Astrocyte (in vitro differentiated cells and primary cell): ENCODE data around the gene DCUN1D1.

Experiments used
- EZH2 ChIP-seq: IDR thresholded peaks from 2 replicates; pipeline ENCODE4 v1.6.1; 2012; ENCODE audit warnings: mild to moderate bottlenecking, low read length, inconsistent platforms; ENCODE audit not compliant: insufficient read depth
- TF ChIP-seq, protein P1 (sequence below): IDR thresholded peaks from 2 replicates; pipeline ENCODE4 v1.5.1; 2011; ENCODE audit warnings: low read depth, mild to moderate bottlenecking, inconsistent platforms, low read length, moderate library complexity; ENCODE audit not compliant: insufficient read depth

DNA sequence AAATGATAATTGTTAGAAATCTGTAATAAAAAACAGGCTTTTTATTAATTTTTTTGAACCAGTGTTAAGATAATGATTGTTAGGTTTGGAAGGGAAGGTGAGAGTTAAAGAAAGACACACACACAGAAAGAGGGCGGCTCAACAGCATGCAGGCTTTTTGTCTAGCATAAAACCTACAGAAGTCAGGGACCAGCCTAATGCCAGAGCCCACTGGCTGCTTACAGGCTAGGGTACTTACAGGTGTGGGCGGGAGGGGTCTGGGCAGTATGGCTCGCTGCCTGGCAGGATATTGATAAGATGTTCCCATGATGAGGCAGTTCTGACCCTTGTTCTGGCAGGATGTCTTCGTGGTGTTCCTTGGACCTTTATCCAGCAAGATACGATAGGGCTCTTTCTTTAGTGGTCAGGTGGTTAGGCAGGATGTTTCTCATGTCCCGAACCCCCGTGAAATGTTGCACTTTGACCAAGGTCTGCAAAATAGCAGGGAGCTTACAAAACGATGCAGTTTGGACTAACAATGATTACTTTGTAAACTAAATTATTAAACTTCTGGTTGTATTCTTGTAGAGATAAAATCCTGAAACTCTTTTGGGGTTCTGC is 84.7 kb downstream of the DCUN1D1 start:
- TF ChIP-seq EZH2 = no peak
- TF ChIP-seq, protein P1, sequence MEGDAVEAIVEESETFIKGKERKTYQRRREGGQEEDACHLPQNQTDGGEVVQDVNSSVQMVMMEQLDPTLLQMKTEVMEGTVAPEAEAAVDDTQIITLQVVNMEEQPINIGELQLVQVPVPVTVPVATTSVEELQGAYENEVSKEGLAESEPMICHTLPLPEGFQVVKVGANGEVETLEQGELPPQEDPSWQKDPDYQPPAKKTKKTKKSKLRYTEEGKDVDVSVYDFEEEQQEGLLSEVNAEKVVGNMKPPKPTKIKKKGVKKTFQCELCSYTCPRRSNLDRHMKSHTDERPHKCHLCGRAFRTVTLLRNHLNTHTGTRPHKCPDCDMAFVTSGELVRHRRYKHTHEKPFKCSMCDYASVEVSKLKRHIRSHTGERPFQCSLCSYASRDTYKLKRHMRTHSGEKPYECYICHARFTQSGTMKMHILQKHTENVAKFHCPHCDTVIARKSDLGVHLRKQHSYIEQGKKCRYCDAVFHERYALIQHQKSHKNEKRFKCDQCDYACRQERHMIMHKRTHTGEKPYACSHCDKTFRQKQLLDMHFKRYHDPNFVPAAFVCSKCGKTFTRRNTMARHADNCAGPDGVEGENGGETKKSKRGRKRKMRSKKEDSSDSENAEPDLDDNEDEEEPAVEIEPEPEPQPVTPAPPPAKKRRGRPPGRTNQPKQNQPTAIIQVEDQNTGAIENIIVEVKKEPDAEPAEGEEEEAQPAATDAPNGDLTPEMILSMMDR = no peak
